Gastroesophageal sphincter (tissue), 3 donors: Measurements from ENCODE around the gene RBM17.

ENCODE experiments used
- EP300 ChIP-seq: sonication (generic); formaldehyde crosslinking; IDR thresholded peaks from one replicate; pipeline ENCODE4 v1.6.1; 2017; ENCODE audit warnings: antibody characterized with exemption, mild to moderate bottlenecking
- POLR2A ChIP-seq, 2 donors: fragments of 450-650 bp; IDR thresholded peaks; one replicate each; pipeline ENCODE4 v1.6.1; 2017; ENCODE audit warnings: antibody characterized with exemption in 2 of 2, mild to moderate bottlenecking in 2 of 2, moderate library complexity in 1 of 2
- POLR2AphosphoS5 ChIP-seq: sonication (generic); formaldehyde crosslinking; IDR thresholded peaks from one replicate; pipeline ENCODE4 v1.6.1; 2017; ENCODE audit warnings: antibody characterized with exemption
- TF ChIP-seq, protein P1 (sequence below), 4 experiments: fragments of 200-600 bp in 2 of 4; fragments of 450-650 bp in 2 of 4; sonication (generic) in 1 of 4; IDR thresholded peaks; one replicate each; pipeline ENCODE4 v1.5.1; 2017 to 2019; ENCODE audit warnings: antibody characterized with exemption in 4 of 4, mild to moderate bottlenecking in 2 of 4, moderate library complexity in 2 of 4

- no peak for TF ChIP-seq POLR2A (IDR thresholded peaks at IDR 0.05)
- TF ChIP-seq, protein P1, sequence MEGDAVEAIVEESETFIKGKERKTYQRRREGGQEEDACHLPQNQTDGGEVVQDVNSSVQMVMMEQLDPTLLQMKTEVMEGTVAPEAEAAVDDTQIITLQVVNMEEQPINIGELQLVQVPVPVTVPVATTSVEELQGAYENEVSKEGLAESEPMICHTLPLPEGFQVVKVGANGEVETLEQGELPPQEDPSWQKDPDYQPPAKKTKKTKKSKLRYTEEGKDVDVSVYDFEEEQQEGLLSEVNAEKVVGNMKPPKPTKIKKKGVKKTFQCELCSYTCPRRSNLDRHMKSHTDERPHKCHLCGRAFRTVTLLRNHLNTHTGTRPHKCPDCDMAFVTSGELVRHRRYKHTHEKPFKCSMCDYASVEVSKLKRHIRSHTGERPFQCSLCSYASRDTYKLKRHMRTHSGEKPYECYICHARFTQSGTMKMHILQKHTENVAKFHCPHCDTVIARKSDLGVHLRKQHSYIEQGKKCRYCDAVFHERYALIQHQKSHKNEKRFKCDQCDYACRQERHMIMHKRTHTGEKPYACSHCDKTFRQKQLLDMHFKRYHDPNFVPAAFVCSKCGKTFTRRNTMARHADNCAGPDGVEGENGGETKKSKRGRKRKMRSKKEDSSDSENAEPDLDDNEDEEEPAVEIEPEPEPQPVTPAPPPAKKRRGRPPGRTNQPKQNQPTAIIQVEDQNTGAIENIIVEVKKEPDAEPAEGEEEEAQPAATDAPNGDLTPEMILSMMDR (IDR thresholded peaks at IDR 0.05) = no peak
- TF ChIP-seq POLR2AphosphoS5 = no peak
- TF ChIP-seq EP300 = no peak
These were observed 17.4 kb upstream of the RBM17 start for GRCh38 chr10:6071181-6072175.
